PC-9 (cell line): ENCODE data around the gene AGAP1.

Source experiments
- CTCF ChIP-seq: fragments of 200-600 bp; sonication (generic); conservative IDR thresholded peaks from 2 replicates; pipeline ENCODE4 v1.6.1; 2017; ENCODE audit warnings: mixed run types, antibody characterized with exemption, mild to moderate bottlenecking, moderate library complexity
- EZH2 ChIP-seq: fragments of 200-600 bp; sonication (generic); IDR thresholded peaks from 2 replicates; pipeline ENCODE4 v1.8.0; 2017; ENCODE audit warnings: antibody characterized with exemption, low read depth

GRCh38 chr2:236045251-236046235 lies 551.7 kb downstream of the AGAP1 start:
- TF ChIP-seq CTCF (no peak), EZH2 (no peak)
